ENCODE results near the gene CAB39.

DNA sequence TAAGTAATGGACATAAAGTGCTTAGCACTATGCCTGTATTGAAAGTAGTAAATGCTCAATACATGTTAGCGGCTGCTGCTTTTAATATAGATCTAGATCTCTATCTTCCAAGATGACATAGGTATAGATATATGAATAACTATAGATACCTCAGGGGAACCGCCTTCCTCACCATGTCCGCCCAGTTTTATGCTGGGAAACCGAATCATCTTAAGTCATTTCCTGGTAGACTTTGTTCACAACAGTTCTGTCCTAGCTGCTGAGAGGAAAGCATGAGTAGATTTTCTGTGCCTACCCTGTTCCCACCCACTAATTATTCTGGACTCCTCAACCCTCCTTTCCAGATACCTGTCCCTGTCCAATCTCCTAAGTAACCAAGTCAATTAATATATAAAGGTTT is 130.5 kb downstream of the CAB39 start:
- TF ChIP-seq, protein P1, sequence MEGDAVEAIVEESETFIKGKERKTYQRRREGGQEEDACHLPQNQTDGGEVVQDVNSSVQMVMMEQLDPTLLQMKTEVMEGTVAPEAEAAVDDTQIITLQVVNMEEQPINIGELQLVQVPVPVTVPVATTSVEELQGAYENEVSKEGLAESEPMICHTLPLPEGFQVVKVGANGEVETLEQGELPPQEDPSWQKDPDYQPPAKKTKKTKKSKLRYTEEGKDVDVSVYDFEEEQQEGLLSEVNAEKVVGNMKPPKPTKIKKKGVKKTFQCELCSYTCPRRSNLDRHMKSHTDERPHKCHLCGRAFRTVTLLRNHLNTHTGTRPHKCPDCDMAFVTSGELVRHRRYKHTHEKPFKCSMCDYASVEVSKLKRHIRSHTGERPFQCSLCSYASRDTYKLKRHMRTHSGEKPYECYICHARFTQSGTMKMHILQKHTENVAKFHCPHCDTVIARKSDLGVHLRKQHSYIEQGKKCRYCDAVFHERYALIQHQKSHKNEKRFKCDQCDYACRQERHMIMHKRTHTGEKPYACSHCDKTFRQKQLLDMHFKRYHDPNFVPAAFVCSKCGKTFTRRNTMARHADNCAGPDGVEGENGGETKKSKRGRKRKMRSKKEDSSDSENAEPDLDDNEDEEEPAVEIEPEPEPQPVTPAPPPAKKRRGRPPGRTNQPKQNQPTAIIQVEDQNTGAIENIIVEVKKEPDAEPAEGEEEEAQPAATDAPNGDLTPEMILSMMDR (IDR thresholded peaks at IDR 0.05), result no peak
- no peak for TF ChIP-seq POLR2A (IDR thresholded peaks at IDR 0.05)
